GM19455 (cell line): ENCODE results near the gene TBC1D2B.

ENCODE experiments used
- ATAC-seq: cut with Tn5 transposase; IDR thresholded peaks from one replicate; pipeline ENCODE4 v1.9.1; 2021; ENCODE audit not compliant: unreplicated experiment

Gene TBC1D2B

GRCh38 chr15:78097667-78098066, 20.2 kb upstream of the TBC1D2B start:
- ATAC-seq = no peak

DNA sequence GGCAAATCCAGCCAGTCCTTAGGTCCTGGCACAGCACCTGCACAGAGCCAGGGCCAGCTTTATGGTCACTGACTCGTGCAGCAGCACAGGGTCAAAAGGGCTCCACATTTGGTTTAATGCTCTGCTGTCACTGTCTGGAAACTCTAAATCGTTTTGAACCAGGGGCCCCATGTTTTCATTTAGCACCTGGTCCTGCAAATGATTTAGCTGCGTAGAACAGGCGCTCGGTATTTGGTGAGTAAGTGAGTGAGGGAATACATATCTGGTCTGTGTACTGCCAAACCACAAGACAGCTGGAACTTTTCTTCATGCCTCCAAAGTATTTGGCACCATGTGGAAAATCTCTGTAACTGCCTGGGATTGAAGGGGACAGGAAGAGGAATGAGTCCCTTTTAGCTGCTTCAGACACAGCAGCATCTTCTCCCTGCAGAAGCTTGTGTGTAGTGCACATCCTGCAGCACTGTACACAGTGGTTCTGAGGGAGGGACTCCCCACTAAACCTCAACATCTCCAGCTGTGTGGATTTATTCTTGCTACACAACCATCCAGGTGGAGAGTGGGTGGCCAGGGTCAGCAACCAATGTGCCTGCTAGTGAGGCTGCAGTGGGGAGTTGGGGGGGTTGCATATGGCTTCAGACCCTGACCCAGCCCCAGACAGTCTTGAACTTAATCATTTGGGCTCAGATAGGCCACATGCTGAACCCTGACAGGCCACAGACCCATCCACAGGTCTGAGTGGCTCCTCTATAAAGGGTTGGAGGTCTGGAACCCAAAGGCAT, 15.9 kb upstream of the TBC1D2B start:
- ATAC-seq = no peak

- no peak for ATAC-seq
These were observed 14.9 kb upstream of the TBC1D2B start, which contains the start of gene SH2D7 for GRCh38 chr15:78092261-78093041. SH2D7 (plus strand) TSS chr15:78092561; CDS start chr15:78092585, 24 bp downstream.

DNA sequence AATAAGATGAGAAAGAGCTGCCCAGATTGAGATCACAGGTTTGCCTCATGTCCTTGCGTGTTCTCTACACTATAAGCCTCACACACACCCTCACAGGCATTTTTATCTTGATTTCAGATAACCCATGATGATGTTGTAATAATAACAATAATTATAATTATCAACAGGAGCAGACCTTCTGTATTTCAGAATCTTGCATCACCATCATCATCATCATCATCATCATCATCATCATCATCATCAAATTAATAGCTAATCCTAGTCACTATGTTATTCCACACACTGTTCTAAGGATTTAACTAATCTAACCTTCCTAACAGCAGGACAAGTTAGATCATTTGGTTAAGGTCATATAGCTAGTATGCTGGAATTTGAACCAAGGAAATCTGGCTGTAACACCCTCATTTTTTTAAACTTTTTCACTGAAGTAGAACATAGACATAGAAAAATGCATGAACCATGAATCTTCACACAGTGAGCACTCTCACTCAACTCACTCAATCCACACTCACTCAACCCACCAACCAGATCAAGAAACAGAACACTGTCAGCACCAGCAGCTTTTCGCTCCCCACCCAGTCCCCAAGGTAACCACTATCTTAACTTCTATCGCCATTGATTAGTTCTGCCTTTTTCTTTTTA, 13.0 kb upstream of the TBC1D2B start:
- no peak for ATAC-seq

GRCh38 chr15:78088773-78089080, 11.2 kb upstream of the TBC1D2B start:
- no peak for ATAC-seq

DNA sequence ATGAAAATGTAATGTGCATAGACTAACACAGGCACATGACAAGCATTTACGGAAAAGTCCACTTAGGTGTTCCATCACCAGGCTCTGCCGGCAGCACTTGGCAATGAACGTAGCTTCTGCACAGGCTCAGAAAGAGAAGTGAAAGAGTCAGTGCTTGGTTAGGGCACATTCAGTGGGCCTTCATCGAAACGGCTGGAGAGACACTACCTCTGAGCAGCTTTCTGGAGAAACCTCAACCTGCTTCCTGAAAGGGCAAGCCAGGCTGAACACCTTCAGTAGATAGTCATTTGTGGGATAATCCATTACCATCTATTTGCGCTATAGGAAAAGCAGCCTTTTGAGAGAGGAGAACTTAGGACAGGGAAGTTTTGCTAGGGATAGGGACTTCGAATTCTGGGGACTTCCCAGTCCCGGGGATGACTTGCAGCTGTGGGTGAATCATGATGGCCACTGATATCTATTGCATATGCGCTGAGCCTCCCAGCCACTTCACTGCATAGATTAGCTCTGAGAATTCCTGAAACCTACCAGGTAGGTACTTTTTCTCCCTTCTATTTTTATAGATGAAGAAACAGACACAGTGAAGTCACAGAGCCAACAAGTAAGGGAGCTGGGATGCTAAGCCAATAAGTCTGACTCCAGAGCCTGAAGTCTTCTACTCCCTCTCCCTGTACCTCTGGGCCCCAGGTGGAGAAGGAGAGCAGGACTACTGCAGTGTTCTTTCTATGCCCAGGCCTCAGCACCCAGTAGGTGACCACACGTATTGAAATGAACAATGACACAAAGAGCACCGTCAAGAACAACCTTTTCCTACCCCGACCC, 10.7 kb upstream of the TBC1D2B start:
- ATAC-seq = peak; percentile 66

GRCh38 chr15:78085928-78086327, 8.4 kb upstream of the TBC1D2B start:
- ATAC-seq = no peak

DNA sequence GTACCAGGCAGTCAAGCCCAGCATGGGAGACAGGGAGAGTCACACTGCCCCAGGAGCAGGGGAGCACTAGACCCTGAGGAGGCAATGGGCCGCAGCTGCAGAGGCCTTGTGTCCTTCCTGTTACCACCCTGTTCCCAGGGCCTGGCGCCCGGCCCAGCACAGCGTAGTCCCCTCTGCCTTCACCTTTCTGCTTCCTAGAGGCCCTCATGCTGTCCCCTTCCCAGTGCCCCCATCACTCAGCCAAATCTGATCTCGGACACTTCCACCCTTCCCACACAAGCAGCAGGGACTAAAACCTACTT, 6.9 kb upstream of the TBC1D2B start:
- ATAC-seq = no peak

DNA sequence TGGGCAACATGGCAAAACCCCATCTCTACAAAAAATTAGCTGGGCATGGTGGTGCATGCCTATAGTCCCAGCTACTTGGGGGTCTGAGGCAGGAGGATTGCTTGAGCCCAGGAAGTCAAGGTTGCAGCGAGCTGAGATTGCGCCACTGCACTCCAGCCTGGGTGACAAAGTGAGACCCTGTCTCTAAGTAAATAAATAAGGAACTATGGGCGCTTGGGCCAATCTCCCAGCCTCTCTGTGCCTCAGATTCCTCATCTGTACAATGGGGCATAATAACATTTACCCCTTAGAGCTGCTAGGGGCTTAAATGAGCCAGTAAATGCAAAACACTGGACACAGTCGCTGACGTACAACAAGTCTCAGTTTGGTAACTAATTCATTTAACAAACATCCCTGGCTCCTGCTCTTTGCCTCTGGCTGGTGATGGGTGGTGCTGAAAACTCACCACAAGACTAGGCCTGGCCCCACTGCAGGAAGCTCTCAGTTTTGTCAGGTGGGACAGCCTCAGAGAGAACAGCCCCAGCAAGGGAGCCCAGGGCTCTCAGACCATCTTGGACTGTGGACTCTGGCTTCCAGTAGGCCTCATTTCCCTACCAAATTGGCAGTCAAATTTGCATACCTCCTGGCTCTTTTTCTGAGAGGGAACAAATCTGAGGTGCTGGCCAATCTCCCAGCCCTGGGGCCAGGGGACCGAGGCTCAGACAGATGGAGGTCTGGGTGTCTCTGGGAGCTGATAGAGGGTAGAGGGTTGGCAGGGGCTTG, 6.4 kb upstream of the TBC1D2B start:
- no peak for ATAC-seq

DNA sequence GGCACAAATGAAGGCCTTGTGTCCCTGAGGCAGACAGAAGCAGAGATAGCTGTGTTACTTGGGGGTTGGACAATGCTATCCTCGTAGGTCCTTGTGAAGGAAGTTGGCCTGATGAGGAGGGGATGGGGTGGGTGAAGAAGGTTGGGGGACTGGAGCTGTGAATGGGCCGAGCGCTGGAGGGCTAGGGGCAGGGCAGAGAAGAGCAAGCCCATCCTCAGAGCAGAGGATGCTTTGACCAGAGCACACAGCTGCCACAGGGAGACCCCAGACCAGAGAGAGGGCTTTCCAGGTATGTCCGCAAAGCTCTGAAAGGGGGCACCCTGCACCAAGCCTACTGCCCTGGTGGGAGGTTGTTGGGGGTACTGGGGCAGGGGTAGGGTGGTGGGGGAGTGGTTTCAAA, 5.7 kb upstream of the TBC1D2B start:
- no peak for ATAC-seq

DNA sequence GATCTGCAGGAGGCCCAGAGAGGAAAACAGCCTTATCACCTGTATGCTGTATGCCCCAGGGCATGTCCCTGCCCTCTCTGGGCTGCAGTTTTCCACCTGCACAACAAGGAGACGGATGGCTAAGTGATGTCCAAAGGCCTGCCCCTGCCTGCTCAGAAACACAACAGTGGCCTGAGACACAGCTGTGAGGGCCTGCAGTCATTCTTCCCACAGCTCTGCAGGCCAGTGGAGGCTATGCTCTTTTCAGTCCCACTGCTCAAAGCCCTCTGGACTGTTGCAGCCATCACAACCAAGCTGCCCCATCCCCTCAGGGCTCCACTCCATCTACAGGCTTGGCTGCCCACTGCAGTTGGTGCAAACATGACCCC, 5.2 kb upstream of the TBC1D2B start:
- no peak for ATAC-seq

DNA sequence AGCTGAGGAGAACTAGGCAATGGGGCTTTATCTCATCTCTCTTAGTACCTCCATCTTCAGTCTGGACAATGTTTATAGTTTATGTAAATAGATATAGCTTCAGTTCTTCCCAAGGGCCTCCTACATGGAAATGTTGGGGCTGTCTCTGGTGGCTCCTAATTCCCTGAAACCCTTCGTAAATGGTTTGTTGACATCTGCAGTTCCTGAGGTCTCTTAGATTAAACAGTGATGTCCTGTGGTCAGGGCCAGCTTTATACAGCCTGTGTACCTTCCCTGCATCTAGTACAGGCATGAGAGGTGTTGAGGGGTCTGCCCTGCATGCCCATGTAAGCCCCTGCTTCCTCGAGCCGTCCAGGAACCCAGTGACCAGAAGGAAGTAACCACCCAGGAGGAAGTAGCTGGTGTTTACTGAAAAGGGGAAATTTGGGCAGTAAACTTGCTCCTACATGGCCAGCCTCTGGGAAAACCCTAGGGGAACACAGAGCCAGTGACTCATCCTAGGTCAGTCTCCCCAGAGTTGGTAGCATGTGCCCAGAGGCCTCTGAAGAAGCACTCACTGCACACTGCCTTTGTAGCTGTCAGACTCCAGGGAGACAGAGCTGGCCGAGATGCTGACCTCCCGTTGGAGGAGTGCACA, 4.7 kb upstream of the TBC1D2B start:
- ATAC-seq = no peak

DNA sequence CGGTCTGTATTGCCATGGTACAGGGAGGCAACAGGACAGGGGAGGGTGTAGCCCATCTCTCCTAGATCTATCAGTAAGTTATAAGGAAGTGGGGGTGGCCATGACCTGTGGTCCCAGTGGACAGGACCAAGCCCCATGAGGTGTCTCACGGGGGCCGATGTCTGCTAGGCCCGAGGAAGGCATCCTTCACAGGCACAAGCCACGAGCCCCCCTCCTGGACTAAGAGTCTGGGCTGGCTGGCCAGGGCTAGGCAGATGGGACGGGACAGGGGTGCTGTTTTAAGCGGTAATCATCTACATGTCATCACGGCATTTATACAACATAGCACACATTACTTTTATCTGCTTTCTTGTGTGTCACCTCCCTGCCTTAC, 2.6 kb upstream of the TBC1D2B start:
- no peak for ATAC-seq

DNA sequence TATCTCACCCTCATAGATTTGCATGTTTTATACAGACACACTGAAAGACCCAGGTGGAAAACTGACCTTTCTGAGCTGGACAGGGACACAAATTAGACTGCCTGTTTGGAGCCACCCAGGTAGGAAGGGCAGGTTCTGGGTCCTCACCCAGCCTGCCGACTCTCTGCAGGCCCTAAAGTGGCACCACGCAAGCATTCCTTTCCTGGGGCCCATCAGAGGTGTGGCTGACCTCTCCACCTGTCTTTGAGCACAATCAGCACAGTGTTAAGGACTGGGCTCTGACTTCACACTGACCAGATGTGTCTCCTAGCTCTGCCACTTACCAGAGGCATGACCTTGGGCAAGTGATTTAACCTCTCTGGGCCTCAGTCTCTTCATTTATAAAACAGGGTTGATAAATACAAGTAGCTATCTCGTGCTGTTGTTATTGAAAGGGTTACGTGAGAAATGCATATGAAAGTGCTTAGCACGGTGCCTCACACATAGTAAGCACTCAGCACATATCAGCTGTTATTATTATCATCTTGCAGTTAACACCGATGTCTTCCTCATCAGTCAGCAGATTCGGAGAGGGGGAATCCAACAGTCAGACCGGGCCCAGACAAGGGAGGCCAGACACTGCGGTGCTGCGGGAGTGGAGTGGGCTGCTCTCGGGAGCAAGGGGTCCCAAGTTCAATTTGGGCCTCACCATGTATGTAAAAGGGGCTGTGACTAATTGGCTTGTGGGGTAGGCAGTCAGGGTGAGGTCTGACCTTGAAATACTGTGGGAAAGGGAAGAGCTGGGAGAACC, 2.0 kb upstream of the TBC1D2B start:
- no peak for ATAC-seq

DNA sequence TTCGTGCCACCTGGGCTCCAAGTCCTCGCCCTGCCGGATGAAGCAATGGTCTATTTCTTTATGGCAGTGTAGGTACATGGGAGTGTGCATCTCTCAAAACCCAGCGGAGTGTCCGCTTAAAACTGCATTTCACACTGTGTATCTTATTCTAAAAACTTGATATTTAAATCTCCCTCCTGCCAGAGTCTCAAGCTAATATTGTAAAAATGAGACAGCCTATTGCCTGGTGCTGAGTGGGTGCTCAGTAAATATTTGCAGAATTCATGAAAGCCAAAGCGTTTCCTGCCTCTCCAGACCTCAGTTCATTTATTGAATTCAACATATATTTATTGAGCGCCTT, 330 bp upstream of the TBC1D2B start:
- peak; percentile 4 for ATAC-seq

DNA sequence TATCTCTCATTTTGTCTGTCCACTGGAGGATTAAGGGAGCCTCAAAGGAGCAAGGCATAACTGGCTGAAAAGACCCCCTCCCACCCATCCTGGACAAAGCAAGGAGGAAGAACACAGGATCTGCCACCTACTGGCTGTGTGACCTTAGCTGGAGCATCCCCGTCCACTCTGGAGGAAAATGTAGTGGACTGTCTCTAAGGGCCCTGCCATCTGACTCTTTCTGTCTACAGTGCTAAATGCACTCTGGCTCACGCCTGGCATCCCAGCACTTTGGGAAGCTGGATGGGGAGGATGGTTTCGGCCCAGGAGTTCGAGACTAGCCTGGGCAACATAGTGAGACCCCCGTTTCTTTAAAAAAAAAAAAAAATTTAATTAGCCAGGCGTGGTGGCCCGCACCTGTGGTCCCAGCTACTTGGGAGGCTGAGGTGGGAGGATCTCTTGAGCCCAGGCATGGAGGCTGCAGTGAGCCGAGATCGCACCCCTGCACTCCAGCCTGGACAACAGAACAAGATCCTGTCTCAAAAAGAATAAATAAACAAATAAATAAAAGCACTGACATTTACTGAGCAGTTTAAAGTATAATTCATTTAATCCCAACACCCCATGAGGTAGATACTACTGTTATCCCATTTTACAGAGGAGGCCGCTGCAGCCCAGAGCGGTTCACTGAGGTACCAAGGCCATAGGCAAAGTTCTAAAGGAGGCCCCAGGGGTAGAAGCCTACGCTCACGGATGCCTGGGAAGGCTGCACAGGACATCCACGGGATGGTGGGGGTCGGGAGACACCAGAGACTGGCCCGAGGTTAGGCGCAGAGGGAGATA, 1.1 kb downstream of the TBC1D2B start:
- no peak for ATAC-seq

- no peak for ATAC-seq
These were observed 1.9 kb downstream of the TBC1D2B start for GRCh38 chr15:78075490-78076230.
